Neural progenitor cell (in vitro differentiated cells): Measurements from ENCODE around the gene ZNF32.

Experiments
- CTCF ChIP-seq: fragments of 200-600 bp; sonication (generic); IDR thresholded peaks from 2 replicates; pipeline ENCODE4 v1.5.1; 2017; ENCODE audit warnings: antibody characterized with exemption, mild to moderate bottlenecking
- EZH2phosphoT487 ChIP-seq: fragments of 200-600 bp; sonication (generic); IDR thresholded peaks from 2 replicates; pipeline ENCODE4 v1.6.1; 2017; ENCODE audit warnings: antibody characterized with exemption

GRCh38 chr10:43686414-43686813, 37.7 kb upstream of the ZNF32 start:
- TF ChIP-seq EZH2phosphoT487 (no peak), CTCF (peak; percentile 19)
